ENCODE measurements around the gene ZMYND10.

The ZMYND10 gene

DNA sequence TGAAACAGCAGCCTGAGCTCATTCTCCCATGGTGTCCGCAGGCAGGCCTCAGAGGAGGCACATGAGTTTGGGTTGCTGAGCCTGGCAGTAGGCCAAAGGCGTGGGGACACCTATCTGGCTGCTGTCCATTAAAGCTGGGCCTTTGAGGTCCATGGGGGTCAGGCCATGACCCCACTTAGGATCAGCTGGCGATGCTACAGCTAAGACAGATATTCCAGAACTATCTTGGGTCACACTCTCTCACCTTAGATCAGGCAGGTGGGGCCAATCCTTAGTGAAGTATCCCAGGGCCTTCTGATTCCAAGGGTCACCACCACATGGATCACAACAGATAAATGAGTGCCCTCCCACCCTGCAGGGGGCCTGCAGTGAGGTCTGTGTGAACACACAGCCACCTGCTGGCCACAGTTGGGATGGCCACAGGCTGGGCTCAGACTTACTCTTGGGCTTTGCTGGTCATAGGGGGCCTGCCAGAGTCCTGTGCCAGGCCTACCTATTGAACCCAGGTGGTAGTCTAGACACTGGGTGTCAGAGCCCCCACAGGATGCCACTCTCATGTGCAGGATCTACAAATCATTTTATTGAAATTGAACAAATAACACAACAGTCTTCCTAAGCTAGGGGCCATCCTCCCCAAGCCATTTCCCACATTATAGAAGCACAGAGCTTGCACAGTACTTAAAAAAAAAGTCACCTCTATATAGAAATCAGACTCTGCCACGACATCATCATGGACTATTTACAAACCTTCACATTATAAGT, 21.0 kb downstream of the ZMYND10 start:
- DNase-seq (ENCODE audit: low read depth in 1 of 2, low spot score in 1 of 2) = peak; percentile 54 to 69
- TF ChIP-seq JUND (IDR thresholded peaks at IDR 0.05; ENCODE audit: low read depth) = no peak
- in situ Hi-C loops (cut with HindIII; ENCODE audit: low pct_unique_long_range_greater_than_20kb, low sequenced_read_pairs) = no loop called here

DNA sequence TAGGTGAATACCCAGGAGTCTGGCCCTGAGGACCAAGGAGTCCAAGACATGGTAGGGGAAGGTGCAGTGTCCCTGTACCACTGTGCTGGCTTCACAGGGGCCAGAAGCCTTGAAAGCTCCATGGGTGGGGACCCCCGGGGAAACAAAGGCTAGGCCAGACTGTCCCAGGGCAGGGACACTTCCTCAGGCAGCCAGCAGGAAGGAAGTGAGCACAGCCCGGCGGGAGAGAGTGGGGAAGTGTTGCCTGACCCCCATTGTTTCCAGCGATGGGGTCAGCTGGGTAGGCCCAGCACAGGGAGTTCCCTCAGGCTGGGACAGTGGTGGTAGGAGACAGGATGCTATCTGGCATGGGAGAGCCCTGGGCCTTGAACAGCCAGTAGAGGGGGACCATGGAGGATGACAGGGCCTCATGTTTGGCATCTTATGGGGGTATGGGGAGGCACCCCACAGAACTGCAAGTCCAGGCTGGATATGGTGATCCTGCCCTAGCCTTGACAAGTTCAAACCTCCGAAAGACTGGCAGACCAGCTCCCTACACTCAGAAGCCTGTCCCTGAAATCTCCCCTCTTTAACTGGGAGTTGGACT, 21.8 kb downstream of the ZMYND10 start:
- no peak for DNase-seq (ENCODE audit: low read depth in 1 of 2, low spot score in 1 of 2)
- in situ Hi-C loops (cut with HindIII; ENCODE audit: low pct_unique_long_range_greater_than_20kb, low sequenced_read_pairs) = no loop called here
- no peak for TF ChIP-seq JUND (IDR thresholded peaks at IDR 0.05; ENCODE audit: low read depth)

DNA sequence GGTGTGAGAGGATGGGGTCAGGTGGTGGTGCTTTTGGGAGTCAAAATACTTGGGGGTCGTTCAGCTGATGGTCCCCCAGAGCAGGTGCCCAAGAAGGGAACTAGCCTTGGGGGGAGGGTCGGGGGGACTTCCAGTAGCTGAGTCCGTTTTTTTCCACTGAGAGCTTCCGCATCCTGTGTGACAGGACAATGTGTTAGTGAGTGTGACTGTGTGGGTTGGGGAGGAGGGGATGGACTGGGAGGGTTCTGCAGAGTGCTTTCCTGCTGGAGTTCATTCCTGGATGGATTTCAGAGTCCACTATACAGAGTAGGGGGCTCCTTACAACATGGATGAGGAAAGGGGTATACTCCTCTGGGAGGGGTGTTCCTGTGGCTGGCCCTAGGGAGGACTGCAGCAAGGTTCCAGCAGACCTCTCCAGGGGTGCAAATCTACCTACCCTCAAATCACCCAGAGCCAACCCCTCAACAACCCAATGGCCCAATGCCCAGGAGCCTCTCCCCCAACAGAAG, 22.4 kb downstream of the ZMYND10 start:
- no peak for DNase-seq (ENCODE audit: low read depth in 1 of 2, low spot score in 1 of 2)
- in situ Hi-C loops (cut with HindIII; ENCODE audit: low pct_unique_long_range_greater_than_20kb, low sequenced_read_pairs) = no loop called here
- no peak for TF ChIP-seq JUND (IDR thresholded peaks at IDR 0.05; ENCODE audit: low read depth)

DNA sequence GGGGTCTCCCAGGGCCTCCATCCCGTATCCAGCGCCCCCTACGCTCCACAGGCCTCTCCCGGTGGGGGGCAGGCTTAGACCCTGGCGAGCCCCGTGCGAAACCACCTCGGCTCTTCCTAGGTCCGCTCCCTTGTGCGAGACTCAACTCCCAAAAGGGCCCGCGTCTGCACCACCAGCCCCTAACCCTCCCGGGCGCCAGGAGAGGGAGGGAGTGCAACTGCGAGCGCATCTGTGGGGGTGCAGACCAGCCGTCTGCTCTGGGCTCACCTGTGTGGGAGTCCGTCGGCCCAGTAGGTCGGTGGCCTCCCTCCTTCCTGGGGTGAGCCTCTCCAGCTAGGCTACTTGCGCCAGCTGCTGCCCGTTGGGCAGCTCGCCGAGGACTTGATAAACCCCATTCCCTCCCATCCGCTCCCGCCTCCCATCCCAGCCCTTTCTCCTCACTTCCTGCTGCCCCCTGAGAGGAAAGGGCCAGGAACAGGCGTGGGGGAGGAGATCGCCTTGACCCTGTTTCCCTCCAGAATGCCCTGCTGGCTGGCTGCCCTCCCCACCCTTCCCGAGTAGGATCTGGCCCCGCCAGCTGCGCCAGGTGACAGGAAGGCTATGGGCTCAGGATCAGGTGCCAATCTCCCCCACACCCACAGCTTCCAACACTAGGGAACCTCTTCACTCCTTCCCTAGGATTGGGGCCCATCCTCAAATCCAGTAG, 23.0 kb downstream of the ZMYND10 start, which contains the start of gene HYAL2:
Gene HYAL2, minus strand, starts transcription at position 360 of the 706 bp plus-strand sequence. CDS start 2,256 bp downstream, outside the sequence.
- in situ Hi-C loops (cut with HindIII; ENCODE audit: low pct_unique_long_range_greater_than_20kb, low sequenced_read_pairs) = no loop called here
- TF ChIP-seq JUND (IDR thresholded peaks at IDR 0.05; ENCODE audit: low read depth) = no peak
- no peak for DNase-seq (ENCODE audit: low read depth in 1 of 2, low spot score in 1 of 2)

DNA sequence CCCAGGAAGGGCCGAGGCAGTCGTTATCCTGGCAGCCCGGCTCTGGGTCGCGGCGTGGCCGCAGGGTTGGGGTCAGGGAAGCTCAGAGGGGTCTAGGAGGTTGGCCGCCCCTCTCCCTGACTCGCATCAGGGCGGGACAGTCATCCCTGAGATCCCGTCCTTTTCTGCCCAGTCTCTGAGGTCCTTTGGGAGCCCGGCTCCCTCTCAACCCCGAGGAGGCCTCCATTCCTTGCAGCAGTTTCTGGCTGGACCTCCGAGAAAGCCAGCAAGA, 23.5 kb downstream of the ZMYND10 start:
- TF ChIP-seq JUND (IDR thresholded peaks at IDR 0.05; ENCODE audit: low read depth) = no peak
- DNase-seq (ENCODE audit: low read depth in 1 of 2, low spot score in 1 of 2) = no peak
- in situ Hi-C loops (cut with HindIII; ENCODE audit: low pct_unique_long_range_greater_than_20kb, low sequenced_read_pairs) = no loop called here

DNA sequence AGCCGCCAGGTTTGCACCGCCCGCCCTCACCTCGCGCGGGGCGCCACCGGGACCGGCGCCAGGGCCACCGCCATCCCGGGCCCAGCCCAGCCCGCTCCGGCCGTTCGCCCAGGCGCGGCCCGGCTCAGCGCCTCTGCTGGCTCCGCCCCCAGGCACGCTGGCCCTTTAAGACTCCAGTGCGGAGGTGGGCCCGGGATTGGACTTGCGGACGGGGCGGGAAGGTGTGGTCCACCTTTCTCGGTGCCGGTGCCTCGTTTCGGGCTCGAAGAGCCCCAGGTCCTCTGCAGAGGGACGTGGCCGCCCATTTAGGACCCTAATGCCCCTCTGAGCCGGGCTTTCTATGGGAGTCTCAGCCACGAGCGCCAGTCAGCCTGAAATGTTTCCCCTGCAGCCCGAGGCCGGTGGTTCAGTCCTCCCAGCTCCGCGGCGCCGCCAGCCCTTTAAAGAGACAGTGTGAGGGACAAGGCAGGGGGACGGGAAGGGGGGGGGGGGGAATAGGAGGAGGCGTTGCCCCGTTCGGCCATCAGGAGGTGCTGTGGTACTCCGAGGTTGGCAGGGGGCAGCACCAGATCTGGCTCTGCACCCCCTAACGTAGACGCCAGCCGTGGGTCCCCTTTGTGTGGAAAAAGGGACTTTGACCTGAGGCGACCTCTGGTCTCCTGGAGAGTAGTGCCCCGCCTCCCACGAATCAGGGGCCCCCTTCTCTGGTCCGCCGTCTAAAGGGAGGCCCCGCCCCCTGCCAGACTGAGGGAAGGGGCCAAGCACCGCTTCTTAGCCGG, 24.0 kb downstream of the ZMYND10 start:
- no peak for TF ChIP-seq JUND (IDR thresholded peaks at IDR 0.05; ENCODE audit: low read depth)
- in situ Hi-C loops (cut with HindIII; ENCODE audit: low pct_unique_long_range_greater_than_20kb, low sequenced_read_pairs) = no loop called here
- peak; percentile 80 to 91 for DNase-seq (ENCODE audit: low read depth in 1 of 2, low spot score in 1 of 2)

DNA sequence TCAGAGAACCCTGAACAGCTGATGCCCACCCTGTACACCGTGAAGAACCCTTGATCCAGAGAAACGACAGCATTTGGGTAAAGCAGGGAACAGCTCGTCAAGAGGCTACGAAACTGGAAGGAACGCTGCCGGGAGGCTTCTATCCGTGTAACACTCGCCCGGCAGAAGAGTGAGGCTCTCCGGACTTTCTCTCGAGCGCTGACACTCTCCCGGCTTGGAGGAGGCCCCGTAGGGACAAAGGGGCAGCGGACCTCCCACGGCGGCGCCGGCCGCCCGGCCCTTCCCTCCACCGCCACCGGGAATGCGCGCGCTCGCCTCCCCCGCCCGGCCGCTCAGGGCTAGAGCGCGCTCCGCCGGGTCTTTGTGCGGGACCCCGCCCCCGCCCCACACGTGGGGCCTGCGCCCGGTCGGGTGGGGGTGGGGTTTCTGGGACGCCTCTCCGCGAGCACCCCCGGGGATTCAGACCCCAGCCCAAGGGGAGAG, 24.6 kb downstream of the ZMYND10 start:
- in situ Hi-C loops (cut with HindIII; ENCODE audit: low pct_unique_long_range_greater_than_20kb, low sequenced_read_pairs) = no loop called here
- peak in 1 of 2 experiments; percentile 76 for DNase-seq (ENCODE audit: low read depth in 1 of 2, low spot score in 1 of 2)
- TF ChIP-seq JUND (IDR thresholded peaks at IDR 0.05; ENCODE audit: low read depth) = no peak

DNA sequence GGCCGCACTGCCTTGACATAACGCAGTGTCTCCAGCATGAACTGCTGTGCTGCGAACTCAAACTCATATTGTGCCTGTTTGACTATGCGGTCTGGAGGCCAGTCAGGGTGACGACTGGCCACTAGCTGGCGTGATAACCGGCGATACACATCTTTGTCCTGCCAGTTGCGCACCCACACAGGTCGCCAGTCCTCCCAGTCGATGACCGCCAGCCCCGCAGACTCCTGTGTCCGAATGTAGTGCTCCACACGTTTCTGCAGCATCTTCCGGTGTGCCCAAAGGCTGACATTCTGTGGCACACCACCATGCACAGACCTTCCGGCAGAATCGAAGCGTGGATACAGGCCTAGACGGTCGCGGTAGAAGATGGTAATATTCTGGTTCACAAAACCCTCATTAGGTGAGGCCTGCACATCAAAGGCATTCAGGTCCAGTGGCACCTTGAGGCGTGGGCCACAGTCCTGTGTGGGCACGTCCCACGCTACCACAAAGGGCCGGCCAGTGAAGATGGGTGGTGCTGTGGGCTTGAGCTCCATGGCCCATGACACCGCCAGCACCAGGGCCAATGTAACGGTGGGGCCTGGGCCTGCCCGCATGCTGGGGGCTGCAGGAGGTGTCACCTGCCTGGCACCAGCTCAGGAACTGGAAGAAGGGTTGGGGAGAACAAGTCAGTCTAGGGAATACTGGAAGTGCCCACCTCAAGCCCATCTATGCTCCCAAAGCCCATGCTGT, 25.5 kb downstream of the ZMYND10 start:
- in situ Hi-C loops (cut with HindIII; ENCODE audit: low pct_unique_long_range_greater_than_20kb, low sequenced_read_pairs) = no loop called here
- no peak for DNase-seq (ENCODE audit: low read depth in 1 of 2, low spot score in 1 of 2)
- TF ChIP-seq JUND (IDR thresholded peaks at IDR 0.05; ENCODE audit: low read depth) = no peak

DNA sequence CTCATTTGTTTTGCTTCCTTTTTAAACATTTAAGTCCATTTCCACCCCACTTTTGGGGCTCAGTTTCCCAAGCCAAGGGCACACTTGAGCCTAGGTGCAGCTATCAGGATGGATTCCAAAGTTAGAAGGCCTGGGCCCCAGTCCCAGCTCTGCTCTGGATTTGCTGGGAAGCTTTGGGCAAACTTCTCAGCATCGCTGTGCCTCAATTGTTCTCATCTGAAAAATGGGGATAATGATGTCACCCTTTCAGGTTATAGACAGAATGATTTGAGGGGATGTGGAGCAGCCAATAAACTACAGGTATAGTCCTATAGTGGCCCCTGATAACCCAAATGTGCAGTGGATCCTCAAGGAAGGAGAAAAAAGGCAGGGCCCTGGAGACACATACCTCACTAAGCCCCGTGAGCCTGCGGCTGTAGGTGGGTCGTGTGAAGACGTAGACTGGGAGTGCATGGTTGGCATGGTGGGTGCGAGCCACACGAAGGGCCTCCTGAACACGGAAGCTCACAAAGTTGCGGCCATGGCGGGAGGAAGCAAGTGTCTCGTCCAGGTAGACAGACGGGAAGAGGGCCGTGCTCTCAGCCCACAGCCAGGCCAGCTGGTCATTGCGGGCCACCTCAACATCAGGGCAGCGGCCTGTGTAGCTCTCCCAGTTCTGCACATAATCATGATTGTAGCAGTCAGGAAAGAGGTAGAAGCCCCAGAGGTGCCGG, 26.2 kb downstream of the ZMYND10 start:
- TF ChIP-seq JUND (IDR thresholded peaks at IDR 0.05; ENCODE audit: low read depth) = no peak
- DNase-seq (ENCODE audit: low read depth in 1 of 2, low spot score in 1 of 2) = no peak
- in situ Hi-C loops (cut with HindIII; ENCODE audit: low pct_unique_long_range_greater_than_20kb, low sequenced_read_pairs) = no loop called here

DNA sequence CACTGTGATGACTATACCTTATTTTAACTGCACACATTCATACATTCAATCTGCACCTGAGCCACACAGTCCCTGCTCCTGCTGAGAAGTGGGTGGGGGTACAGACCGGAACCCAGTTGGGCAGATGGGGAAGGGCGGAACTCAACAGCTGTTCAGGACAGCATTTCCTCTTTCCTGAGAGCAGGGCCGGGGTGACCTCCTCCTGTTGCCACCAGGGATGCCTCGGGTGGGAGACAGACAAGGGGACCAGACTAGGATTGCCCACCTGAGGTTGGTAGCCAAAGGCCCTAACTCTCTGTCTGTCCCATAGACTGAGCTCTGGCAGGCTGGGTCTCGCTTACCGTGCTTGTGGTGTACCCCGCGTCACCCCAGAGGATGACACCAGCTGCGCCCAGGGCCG, 26.9 kb downstream of the ZMYND10 start:
- TF ChIP-seq JUND (IDR thresholded peaks at IDR 0.05; ENCODE audit: low read depth) = no peak
- no peak for DNase-seq (ENCODE audit: low read depth in 1 of 2, low spot score in 1 of 2)
- in situ Hi-C loops (cut with HindIII; ENCODE audit: low pct_unique_long_range_greater_than_20kb, low sequenced_read_pairs) = no loop called here

DNA sequence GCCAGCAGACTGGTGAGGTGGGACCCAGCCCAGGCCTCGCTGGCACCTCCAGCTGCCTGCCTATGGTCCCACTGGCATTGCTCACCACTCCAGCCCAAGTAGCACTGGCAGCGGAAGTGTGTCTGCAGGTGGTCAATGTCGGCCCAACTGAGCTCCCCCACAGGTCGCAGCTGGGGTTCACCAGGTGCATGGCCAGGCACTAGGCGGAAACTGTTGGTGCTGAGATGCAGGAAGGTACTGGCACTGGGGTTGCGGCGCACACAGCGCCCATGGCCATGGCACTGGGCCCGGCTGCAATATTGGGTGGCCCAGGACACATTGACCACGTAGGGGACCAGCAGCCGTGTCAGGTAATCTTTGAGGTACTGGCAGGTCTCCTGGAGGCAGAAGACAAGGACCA, 27.4 kb downstream of the ZMYND10 start:
- no peak for TF ChIP-seq JUND (IDR thresholded peaks at IDR 0.05; ENCODE audit: low read depth)
- in situ Hi-C loops (cut with HindIII; ENCODE audit: low pct_unique_long_range_greater_than_20kb, low sequenced_read_pairs) = no loop called here
- DNase-seq (ENCODE audit: low read depth in 1 of 2, low spot score in 1 of 2) = no peak
